ENCODE results near the gene OR2Y1.
"Not testable (repeated sequence)": the region's sequence is repeated elsewhere in the genome, so short reads cannot be mapped to it uniquely, and the experiment has no call there.

Gene OR2Y1

DNA sequence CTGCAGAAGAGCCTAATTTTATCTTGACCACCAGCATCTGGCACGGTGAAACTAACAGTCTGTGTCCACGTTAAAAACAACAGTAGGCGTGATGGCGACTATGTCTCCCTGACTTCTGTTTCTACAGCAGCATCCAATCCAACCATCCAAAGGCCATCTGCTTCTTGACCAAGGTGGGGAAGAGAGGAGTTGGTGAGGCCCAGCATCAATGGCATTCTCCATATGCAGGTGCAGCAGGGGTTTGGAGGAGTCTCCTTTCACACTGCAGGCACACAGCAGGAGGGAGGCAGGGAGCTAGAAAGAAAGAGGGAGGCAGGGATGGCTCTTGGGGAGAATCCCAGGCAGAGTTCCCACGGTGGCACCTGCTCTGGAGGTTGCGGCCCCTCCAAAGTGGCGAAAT, 35.8 kb upstream of the OR2Y1 start:
- no peak overlapping the region for H3K4me3 ChIP-seq (ENCODE audit: low read depth, low read length)
- in situ Hi-C loops (cut with HindIII; ENCODE audit: low sequenced_read_pairs), result no loop called here
- TF ChIP-seq, protein P1, sequence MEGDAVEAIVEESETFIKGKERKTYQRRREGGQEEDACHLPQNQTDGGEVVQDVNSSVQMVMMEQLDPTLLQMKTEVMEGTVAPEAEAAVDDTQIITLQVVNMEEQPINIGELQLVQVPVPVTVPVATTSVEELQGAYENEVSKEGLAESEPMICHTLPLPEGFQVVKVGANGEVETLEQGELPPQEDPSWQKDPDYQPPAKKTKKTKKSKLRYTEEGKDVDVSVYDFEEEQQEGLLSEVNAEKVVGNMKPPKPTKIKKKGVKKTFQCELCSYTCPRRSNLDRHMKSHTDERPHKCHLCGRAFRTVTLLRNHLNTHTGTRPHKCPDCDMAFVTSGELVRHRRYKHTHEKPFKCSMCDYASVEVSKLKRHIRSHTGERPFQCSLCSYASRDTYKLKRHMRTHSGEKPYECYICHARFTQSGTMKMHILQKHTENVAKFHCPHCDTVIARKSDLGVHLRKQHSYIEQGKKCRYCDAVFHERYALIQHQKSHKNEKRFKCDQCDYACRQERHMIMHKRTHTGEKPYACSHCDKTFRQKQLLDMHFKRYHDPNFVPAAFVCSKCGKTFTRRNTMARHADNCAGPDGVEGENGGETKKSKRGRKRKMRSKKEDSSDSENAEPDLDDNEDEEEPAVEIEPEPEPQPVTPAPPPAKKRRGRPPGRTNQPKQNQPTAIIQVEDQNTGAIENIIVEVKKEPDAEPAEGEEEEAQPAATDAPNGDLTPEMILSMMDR (IDR thresholded peaks at IDR 0.05; ENCODE audit: low read depth, low read length), result no peak
- no peak for DNase-seq (ENCODE audit: low read depth, low spot score)

DNA sequence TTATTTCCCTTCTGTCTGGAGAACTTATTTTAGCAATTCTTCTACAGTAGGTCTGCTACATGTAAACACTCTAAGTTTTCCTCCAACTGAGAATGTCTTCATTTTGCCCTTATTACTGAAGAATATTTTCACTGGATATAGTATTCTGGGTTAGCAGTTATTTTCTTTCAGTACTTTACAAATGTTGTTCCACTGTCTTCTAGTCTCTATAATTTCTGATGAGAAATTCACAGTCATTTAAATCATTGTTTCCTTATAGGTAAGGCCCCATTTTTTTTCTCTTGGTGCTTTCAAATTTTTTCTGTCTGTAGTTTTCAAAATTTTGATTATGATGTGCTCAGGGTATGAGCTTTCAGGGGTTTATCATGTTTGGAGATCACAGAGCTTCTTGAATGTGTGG, 32.0 kb upstream of the OR2Y1 start:
- in situ Hi-C loops (cut with HindIII; ENCODE audit: low sequenced_read_pairs), result no loop called here
- no peak overlapping the region for H3K4me3 ChIP-seq (ENCODE audit: low read depth, low read length)
- no peak for DNase-seq (ENCODE audit: low read depth, low spot score)
- TF ChIP-seq, protein P1 (IDR thresholded peaks at IDR 0.05; ENCODE audit: low read depth, low read length), result no peak

DNA sequence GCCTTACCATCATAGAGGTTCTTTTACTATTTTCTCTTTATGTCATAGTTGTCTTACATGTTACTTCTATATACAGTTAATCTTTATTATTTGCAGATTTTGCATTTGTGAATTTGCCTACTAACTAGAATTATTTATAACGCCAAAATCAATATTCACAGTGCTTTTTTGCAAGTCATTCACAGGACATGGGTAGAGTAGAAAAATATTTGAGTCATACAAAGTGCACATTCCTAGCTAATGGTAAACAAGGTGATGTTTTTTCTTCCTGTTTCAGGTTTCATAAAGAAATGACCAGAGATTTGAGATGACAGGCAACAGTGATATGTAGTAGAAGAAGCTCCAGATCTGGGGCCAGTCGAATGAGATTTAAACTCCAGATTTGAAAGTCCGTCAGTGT, 30.0 kb upstream of the OR2Y1 start:
- TF ChIP-seq, protein P1 (IDR thresholded peaks at IDR 0.05; ENCODE audit: low read depth, low read length), result no peak
- no peak for DNase-seq (ENCODE audit: low read depth, low spot score)
- H3K4me3 ChIP-seq (ENCODE audit: low read depth, low read length), result no peak overlapping the region
- in situ Hi-C loops (cut with HindIII; ENCODE audit: low sequenced_read_pairs), result no loop called here

DNA sequence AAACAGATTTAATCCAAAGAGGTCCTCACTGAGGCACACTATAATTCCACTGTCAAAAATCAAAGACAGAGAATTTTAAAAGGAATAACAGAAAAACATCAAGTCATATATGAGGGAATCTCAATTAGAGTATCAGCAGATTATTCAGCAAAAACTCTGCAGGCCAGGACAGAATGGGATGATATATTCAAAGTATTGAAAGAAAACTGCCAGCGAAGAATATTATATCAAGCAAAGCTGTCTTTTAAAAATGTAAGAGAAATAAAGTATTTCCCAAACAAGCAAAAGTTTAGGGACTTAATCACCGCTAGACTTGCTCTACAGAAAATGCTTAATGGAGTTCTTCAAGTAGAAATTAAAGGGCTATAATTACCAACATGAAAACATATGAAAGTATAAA, 15.7 kb upstream of the OR2Y1 start:
- in situ Hi-C loops (cut with HindIII; ENCODE audit: low sequenced_read_pairs), result no loop called here
- no peak for DNase-seq (ENCODE audit: low read depth, low spot score)
- H3K4me3 ChIP-seq (ENCODE audit: low read depth, low read length), result no peak overlapping the region
- TF ChIP-seq, protein P1 (IDR thresholded peaks at IDR 0.05; ENCODE audit: low read depth, low read length), result no peak

DNA sequence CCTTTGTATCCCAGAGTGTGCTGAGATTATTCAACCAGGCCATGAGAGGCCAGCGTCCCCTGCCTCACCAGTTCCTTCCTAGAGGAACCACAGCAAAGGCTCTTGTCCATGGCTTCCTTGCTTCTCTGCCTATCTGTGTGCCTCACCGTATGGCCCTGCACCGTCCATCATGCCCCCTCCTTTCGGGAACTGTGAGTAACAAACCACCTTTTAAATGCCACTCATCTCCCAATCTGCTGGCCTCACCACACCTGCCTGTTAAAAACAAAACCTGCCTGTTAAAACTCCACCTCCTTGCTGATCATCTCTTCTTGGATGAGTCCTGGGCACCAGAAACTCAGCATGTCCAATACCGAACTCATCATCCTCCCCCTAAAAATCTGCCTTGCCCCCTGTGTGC, 4.4 kb upstream of the OR2Y1 start:
- in situ Hi-C loops (cut with HindIII; ENCODE audit: low sequenced_read_pairs), result no loop called here
- TF ChIP-seq, protein P1 (IDR thresholded peaks at IDR 0.05; ENCODE audit: low read depth, low read length), result no peak
- H3K4me3 ChIP-seq (ENCODE audit: low read depth, low read length), result no peak overlapping the region
- DNase-seq (ENCODE audit: low read depth, low spot score), result no peak

DNA sequence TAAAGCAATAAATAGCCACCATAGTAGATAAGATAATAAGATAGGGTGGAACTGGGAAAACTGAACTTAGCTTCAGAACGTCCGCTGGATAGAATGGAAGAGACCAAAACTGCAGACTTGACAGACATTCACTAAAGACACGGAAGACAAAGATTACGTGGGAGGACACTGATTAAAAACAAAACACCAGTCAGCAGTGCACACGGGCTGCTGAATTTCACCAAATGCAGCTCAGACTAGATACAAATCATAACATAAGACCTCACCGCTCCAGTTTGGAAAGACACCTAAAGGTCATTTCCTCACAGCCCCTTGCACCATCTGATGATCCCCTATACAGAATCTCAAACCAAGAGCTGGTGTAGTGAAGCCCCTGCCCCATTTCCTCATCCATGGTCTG, 2.9 kb upstream of the OR2Y1 start:
- TF ChIP-seq, protein P1 (IDR thresholded peaks at IDR 0.05; ENCODE audit: low read depth, low read length), result no peak

DNA sequence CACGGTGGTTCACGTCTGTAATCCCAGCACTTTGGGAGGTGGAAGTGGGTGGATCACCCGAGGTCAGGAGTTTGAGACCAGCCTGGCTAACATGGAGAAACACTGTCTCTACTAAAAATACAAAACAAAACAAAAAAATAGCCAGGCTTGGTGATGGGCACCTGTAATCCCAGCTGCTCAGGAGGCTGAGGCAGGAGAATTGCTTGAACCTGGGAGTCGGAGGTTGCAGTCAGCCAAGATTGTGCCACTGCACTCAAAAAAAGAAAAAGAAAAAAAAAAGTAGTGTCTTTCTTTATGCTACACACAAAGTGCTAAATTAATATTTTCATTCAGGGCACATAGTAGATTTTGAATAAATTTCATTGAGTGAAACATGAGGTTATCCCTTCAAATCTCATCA, 1.1 kb upstream of the OR2Y1 start:
- H3K4me3 ChIP-seq (ENCODE audit: low read depth, low read length); DNase-seq (ENCODE audit: low read depth, low spot score); in situ Hi-C loops (cut with HindIII; ENCODE audit: low sequenced_read_pairs): not testable (repeated sequence)

More for the DNA sequence above, 2.9 kb upstream of the OR2Y1 start:
- DNase-seq (ENCODE audit: low read depth, low spot score), result no peak
- no peak overlapping the region for H3K4me3 ChIP-seq (ENCODE audit: low read depth, low read length)
- in situ Hi-C loops (cut with HindIII; ENCODE audit: low sequenced_read_pairs), result no loop called here

Measured in astrocyte of the spinal cord (primary cell).